Measurements from ENCODE around the gene ADRB1.
A peak's percentile ranks its signal among the peaks of the same experiment; 100 is the strongest.

Gene ADRB1

DNA sequence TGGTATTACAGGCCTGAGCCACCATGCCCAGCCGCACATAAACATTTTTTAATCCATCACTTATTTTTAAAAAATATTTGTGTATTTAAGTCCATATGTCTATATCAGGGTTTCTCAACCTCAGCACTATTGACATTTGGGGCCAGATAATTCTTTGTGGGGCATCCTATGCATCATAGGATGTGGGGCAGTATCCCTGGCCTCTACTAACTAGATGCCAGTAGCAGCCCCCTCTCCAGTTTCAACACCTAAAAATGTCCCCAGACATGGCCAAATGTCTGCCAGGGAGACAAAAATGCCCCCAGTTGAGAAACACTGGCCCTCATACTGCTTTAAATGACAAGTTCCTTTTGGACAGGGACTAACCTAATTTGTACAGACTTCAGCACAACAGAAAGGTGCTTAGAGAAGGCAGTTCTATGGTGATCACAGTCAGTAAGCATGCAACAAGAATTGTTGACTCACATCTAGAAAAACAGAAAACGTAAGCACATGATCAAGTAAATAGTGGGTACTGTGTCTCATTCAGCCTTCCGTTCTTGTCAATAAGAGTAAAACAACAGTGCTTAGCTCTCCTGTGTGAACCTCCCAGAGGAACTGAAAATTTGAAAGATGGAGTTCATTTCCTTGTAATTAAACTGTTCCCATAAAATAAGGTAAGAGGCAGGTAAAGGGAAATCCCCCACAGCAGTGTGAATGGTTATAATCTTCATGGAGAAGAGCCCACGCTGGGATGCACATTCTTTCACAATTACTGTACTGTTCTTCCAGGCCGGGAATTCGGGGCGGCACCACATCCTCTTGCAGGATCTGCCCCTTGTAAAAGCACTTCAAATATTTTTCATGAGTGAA, 17.3 kb upstream of the ADRB1 start:
- no peak for DNase-seq

DNA sequence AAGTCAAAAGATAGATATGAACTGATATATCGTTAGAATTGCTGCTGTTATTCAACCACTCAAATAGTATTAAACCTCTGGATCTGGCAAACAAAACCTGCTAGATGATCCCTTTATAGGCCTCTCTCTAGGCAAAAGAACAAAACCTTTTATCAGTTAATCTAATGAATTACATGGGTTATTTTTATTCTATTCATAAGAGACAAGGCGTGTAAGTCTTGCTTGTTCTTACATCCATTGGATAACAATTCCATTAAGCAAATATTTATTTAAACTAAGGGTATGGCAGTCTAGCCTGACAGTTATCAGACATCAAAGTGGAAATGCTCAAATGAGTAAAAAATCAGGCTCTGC, 16.6 kb upstream of the ADRB1 start:
- DNase-seq, result no peak

DNA sequence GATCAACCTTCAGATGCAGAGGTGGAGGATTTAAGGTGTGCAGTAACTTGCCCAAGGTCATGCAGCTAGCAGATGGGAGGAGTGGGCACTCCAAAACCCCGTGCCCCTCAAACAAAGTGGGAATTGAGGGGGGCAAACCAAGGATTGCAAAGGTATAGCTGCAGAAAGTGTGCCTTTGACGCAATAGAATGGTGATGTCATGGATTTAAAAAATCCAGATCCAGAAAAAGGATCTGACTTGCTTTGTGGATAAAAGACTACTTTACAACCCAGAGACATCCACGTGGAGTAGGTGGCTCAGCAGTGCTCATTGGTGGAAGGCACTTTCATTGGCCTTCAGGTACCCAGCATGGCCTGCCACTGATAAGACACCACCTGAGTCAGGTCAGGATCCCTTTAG, 15.7 kb upstream of the ADRB1 start:
- DNase-seq, result no peak

DNA sequence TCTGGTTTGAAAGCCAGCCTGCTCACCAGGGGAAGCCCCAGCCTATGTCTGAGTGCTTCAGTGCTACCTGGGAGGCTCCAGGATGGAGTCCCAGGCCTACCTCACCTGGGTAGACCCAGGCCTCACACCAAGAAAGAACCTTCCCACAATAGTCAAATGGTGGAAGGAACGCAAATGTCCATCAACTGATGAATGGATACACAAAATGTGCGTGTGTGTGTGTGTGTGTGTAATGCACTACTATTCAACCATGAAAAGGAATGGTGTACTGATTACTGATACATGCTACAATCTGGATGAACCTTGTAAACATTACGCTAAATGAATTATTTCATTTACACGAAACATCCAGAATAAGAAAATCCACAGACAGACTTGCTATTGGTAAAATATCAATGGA, 15.2 kb upstream of the ADRB1 start:
- DNase-seq, result no peak

DNA sequence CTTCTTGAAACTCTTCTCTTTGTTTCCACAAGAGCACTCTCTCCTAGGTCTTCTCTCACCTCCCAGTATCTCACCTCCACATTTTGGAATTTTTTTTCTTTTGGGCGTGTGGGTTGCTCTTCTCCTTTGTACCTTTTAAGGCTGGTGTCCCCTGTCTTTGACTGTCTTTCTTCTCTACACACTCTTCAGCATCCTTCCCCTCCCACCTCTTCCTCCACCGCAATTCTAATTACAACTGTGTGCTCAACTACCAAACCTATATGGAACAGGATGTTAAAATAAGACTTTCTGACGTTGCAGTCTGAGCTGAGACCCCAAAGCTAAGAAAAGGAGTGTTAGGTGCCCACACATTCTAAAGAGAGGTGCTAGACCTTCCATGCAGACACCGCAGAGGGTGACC, 14.0 kb upstream of the ADRB1 start:
- DNase-seq, result no peak

DNA sequence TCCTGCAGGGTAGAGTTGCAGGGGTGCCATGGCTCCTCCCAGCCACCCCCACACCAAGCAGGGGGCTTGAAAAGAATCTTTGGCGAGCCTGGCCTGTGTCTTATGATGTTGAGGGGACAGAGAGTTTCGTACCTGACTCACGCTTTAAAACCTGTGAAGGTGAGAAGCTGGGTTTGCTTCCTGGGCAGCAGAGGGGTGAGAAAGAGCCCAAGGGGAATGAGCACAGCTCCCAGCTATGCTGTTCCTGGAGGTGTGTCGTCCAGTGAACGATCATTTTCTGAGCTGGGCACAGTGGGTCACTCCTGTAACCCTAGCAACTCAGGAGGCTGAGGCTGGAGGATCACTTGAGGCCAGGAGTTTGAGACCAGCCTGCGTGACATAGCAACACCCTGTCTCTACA, 13.5 kb upstream of the ADRB1 start:
- no peak for DNase-seq

DNA sequence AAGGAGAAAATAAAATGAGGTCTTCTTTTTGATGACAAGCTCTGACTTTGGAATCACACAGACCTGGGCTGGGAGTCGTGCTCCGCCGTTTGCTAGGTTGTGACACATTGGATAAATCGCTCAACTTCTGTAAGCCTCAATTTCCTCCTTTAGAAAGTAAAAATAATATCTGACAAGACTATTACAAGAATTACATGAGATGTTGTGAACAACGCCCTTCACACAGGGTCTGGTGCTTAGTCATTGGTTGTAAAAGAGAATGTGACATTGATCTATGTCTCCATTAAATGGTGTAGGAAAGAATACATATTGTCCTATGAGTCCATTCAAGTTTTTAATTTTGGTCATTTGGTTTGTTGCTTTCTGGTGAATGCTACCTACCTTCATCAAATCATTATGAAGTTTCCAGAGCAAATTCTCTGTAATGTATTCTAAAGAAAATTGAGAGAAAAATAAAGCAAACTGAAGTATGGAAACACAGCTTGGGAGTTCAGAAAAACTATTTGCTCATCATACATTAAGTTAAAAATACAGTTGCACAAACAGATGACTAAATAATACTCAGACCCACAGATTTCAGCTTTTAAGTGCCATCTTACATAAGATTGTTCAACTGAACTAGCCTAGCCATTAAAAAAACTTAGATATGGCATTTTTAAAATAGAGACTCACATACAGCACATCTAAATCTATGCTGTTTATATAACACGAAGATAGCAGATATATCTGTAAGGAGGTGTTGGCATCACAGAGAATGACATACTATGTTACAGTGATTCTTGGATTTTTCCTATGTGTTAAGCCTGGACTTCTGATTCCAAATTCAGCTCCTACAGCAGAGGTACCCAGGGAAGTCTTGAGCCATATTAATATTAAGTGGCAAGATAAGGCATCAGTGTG, 12.3 kb upstream of the ADRB1 start:
- DNase-seq, result no peak

DNA sequence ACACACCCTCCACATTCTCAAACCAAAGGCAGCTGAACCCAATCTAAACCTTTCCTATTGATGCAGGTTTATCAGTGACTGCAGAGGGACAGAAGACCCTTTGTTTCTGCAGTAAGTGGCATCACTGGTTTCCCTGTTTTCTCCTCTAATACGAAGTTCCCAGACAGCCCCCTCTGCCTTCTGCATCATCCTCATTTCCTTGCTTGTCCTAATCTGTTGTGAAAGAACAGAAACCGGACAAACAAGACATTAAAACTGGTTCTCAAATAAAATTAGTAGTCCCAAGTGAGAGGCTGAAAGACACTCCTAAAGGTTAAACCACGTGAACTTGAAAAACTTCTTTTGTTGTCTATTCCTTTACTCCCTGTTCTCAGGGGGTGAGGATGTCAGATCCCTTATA, 10.1 kb upstream of the ADRB1 start:
- DNase-seq, result no peak

DNA sequence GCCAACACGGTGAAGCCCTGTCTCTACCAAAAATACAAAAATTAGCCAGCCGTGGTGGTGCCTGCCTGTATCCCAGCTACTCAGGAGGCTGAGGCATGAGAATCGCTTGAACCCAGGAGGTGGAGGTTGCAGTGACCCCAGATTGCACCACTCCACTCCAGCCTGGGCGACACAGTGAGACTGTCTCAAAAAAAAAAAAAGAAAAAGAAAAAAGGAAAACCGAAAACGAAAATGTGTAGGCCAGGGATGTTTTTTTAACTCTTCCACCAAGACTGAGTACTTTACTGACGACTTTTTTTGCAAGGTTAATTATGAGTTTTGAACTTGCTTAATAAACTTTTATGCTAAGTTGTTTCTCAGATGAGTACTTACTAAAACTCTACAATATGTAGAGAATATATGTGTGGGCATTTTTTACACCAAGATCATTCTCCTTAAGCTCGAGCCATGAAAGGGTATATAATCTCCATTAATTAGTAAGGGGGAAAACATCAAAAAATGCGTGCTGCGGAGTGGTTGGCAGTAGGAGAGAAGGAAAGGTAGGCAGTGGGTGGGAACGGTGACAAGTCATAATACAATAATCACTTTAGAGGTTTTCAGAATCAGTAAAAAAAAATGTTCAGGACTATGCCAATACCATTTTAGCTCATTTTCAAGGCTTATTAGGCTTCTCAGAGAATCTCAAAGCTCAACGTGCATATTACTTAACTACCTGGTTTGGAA, 8.6 kb upstream of the ADRB1 start:
- DNase-seq, result no peak

DNA sequence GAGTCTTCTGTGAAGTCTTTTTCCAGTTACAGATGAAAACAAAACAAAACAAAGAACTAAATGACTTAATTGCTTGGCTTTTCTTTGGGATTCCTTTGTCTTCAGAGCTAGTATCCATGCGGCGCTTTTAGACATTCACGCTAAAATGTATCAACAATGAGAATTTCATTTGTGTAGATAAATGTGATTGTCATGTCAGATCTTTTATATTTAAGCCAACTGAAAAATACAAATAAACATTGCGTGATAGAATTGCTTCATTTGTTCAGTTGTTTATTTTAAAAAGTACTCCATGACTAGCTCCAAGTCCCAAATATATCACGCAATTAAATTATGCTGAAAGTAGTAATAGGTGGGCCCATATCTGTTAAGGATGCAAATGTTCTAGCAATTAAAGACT, 7.9 kb upstream of the ADRB1 start:
- DNase-seq, result no peak

DNA sequence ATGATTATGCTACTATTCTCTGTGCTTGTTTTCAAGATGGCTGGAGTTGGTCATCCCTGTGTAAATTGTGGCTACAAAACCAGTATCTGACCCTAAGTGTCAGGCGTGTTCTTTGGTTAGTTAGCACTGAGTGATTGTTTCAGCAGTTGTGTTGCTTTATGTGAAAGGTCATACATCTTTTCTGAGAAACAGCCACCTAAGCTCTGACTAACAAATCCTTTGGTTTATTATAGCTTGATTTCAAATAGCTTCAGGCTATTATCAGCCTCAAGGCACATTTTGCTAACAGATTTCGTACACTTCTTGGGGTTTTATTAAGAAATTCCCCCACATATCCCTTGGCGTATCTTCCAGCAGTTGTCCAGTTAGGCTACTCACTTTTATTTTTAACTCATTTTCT, 4.8 kb upstream of the ADRB1 start:
- DNase-seq, result no peak

DNA sequence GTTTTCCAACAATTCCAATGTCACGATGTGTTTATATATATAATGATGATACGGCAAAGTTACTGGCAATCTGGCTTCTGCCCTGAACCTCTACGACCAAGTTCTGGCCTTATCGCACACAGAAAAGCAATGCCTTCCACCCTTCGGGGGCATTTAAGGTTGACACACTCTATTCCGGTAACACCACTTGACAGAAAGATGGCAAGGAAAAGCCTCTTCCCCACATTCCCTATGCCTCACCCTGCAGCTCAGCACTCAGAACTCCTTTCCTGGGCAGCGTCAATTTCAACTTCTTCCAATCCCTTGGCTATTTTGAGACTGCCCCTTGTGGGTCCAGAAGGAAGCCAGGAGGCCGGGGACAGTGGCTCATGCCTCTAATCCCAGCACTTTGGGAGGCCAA, 2.5 kb upstream of the ADRB1 start:
- DNase-seq, result no peak

DNA sequence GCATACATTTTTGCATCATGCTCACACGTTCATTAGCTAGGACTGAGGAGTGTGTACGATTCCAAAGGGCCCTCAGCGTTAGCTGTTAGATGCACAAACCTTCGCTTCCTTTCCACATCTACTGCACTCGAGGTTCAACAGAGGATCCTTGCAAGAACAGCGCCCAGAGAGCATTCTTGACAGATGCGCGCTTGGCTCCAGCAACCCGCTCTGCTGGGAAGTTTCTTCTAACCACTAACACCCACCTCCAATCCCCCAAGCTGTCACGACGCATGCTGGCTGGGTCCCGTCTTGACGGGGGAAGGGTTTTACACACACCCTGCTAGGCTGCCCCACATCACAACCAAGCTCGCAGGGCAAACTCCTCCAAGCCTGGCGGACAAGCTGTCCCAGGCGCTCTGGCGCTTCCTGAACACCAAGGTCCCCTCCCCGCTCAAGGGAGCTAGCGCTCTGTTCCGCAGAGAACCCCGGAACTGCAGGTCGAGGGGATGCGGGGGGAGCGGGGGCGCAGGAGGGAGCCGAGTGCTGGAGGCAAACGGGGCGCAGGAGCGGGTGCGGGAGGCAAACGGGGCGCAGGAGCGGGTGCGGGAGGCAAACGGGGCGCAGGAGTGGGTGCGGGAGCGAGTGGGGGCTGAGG, 653 bp upstream of the ADRB1 start:
- DNase-seq, result peak; percentile 19

DNA sequence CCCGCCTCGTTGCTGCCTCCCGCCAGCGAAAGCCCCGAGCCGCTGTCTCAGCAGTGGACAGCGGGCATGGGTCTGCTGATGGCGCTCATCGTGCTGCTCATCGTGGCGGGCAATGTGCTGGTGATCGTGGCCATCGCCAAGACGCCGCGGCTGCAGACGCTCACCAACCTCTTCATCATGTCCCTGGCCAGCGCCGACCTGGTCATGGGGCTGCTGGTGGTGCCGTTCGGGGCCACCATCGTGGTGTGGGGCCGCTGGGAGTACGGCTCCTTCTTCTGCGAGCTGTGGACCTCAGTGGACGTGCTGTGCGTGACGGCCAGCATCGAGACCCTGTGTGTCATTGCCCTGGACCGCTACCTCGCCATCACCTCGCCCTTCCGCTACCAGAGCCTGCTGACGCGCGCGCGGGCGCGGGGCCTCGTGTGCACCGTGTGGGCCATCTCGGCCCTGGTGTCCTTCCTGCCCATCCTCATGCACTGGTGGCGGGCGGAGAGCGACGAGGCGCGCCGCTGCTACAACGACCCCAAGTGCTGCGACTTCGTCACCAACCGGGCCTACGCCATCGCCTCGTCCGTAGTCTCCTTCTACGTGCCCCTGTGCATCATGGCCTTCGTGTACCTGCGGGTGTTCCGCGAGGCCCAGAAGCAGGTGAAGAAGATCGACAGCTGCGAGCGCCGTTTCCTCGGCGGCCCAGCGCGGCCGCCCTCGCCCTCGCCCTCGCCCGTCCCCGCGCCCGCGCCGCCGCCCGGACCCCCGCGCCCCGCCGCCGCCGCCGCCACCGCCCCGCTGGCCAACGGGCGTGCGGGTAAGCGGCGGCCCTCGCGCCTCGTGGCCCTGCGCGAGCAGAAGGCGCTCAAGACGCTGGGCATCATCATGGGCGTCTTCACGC, 825 bp downstream of the ADRB1 start:
- peak; percentile 9 for DNase-seq

DNA sequence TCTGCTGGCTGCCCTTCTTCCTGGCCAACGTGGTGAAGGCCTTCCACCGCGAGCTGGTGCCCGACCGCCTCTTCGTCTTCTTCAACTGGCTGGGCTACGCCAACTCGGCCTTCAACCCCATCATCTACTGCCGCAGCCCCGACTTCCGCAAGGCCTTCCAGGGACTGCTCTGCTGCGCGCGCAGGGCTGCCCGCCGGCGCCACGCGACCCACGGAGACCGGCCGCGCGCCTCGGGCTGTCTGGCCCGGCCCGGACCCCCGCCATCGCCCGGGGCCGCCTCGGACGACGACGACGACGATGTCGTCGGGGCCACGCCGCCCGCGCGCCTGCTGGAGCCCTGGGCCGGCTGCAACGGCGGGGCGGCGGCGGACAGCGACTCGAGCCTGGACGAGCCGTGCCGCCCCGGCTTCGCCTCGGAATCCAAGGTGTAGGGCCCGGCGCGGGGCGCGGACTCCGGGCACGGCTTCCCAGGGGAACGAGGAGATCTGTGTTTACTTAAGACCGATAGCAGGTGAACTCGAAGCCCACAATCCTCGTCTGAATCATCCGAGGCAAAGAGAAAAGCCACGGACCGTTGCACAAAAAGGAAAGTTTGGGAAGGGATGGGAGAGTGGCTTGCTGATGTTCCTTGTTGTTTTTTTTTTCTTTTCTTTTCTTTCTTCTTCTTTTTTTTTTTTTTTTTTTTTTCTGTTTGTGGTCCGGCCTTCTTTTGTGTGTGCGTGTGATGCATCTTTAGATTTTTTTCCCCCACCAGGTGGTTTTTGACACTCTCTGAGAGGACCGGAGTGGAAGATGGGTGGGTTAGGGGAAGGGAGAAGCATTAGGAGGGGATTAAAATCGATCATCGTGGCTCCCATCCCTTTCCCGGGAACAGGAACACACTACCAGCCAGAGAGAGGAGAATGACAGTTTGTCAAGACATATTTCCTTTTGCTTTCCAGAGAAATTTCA, 1.7 kb downstream of the ADRB1 start:
- DNase-seq, result peak; percentile 15

DNA sequence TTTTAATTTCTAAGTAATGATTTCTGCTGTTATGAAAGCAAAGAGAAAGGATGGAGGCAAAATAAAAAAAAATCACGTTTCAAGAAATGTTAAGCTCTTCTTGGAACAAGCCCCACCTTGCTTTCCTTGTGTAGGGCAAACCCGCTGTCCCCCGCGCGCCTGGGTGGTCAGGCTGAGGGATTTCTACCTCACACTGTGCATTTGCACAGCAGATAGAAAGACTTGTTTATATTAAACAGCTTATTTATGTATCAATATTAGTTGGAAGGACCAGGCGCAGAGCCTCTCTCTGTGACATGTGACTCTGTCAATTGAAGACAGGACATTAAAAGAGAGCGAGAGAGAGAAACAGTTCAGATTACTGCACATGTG, 2.4 kb downstream of the ADRB1 start:
- no peak for DNase-seq

DNA sequence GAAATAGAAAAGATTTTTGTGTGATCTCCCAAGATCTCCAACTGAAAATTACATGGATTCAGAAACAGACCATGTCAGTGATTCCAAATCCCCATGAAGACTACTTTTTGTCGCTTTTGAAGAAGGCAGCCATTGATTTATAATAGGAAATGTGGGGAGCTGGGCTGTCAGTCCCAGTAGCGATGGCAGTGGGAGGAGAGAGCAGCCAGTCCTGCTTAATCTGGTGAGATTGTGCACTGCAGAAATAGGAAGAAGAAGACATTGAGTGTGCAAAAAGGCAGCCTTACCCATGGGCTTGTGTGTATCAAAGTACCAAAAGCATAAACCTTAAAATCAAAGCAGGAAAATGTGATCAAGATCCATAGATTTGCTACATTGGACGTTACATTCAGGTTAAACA, 4.8 kb downstream of the ADRB1 start:
- DNase-seq, result no peak

DNA sequence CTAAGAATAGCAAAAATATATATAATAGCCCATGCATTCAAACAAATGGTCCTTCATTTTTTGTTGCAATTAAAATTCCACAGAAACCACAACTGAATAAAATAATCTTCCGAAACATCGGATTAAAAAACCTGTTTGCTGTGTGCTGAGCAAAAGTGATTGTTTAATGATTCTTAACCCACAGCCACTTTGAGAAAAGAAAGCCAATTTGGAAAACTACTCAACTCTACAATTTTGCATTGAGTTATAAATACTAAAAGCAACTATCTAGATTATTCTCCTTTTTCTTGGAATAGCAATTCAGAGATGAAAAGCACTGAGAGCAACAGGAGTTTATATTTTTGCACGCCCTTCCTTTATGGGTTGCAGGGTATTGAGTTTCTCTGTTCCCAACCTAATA, 8.0 kb downstream of the ADRB1 start:
- no peak for DNase-seq

DNA sequence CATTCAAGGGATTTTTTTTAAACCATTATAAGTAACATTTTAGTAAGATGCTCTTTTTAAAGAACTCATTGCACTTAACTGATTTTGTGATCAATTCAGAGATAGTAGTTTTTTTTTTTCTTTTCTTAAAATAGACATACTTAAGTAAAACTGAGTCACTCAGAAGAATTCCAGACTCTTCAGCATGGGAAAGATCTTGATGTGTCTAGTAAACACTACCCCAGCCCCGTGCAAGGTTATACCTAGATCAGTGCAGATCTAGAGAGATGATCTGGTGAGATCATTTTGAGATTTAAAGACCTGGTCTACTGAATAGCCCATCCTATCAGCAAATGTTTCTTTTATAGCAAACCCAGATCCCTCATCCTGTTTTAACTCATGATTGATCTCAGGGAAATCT, 8.6 kb downstream of the ADRB1 start:
- DNase-seq, result no peak

DNA sequence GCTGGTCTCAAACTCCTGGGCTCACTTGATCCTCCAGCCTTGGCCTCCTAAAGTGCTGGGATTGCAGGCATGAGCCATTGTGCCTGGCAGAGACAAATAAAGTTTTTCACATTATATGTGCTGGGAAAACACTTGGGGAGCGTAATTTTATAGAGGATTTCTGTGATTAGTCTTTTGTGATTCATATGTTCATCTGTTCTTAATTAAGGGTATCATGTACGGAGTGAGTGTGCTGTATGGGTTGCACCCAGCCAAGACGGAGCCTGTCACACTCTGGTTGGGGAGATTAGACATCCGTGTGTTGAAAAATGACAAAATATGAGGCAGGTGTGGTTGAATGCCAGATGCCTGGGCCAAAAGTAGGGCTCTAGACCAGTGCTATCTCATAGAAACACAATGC, 10.3 kb downstream of the ADRB1 start:
- DNase-seq, result no peak

DNA sequence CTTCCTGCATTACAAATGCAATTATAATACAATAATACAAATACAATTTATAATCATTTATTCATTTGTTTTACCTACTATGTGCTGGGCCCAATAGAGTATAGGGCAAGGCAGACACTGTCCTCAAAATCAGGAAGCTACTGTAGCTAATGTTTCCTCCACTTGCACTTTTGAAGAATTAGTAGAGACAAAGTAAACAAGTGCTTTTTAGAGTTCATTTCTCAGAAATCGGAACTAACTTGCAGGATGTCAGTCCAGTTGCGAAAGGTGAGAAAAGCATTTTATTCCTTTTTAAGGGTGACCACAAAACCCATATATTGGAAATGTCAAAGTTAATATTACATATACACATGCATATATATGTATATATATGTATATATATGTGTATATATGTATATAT, 14.2 kb downstream of the ADRB1 start:
- no peak for DNase-seq
